ENCODE measurements around the gene WNT10A.

The WNT10A gene

DNA sequence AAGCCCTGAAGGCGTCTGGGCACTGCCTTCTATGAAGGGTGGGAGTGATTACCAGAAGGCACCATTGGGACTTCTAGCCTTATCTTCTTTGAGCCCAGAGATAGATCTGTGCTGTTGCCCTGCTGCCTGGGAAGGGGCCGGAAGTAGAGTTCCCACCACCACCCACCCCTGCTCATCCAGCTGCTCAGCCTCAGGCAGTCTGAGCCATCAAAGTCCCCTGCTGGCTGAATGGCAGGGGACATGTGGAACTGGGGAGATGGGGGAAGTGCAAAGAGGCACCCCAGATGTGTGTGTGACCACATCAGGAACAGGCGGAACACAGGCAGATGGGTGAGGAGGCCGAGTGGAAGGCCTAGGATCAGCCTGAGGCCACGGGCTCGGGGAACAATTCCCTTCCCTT lies 3.3 kb upstream of the WNT10A start:
- no peak for DNase-seq (ENCODE audit: low spot score)

DNA sequence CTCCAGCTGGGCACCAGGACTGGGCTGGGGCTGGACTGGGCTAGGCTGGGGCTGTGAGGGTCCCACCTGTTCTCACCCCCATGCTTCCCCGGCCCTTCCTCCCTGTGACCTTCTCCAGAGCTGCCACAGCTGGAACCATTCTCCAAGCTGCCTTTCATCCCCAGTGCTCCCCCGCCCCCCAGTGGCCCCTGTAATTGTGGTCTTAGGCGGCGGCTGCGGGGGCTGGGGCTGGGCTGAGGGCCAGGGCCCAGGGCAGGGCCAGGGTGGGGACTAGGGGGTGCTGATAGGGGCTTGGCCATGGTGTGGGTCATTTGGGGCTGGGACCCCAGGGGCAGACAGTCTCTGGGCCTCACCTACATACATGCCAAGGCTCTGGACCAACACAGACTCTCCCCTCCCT lies 2.8 kb upstream of the WNT10A start:
- DNase-seq (ENCODE audit: low spot score), result no peak

DNA sequence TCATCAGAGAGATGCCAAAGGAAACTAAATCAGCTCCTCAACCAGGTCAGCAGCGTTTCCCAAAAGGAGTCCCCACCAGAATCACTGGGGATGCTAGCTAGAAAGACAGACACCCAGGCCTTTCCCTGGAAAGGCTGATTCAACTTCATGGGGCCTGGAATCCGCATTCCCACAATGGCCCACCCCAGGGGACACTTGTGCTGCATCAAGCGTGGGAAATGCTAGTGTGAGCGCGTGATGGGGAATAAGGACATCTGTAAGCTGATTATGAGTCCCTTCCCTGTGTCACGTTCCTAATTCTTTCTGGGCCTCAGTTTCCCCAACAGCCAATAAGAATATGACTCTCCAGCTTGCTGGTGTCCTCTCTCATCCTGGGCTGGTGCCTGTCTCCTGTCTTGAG lies 2.2 kb upstream of the WNT10A start:
- no peak for DNase-seq (ENCODE audit: low spot score)

DNA sequence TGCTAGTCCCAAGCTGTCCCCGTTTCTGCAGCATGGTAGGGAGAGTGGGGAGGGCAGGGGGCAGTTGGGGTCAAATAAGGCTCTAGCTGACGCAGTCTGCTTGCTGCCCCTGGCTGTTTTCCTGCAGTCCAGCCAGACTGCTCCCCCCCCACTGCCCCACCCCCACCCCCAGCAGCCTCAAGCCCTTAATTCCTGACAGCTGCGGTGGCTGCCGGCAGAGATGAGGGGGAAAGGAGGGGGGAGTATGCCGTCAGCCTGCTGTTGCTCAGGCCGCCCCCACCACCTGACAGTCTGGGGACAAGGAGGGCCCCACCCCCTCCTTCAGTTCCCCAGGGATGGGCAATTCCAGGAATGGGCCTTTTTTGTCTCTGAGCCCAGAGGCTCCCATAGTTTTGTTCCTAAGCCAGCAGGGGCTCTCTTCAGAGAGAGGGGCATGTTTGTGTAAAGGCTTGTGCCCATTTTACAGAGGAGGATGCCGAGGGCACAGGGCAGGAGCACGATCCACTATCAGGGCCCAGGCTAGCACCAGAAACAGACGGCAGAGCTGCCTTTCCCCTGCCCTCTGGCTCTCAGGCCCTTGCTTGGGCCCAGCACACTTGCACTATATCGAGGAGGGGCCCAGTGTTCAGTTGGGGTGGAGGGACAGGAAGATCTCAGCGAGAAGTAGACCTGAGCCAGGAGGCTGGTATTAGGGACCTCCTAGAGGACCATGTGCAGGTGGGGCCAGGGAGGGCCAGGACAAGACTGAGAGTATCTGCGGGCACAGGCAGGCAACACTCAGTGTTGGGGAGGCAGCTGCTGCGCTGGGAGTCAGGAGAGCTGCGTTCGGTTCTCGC lies 1.5 kb upstream of the WNT10A start:
- no peak for DNase-seq (ENCODE audit: low spot score)

DNA sequence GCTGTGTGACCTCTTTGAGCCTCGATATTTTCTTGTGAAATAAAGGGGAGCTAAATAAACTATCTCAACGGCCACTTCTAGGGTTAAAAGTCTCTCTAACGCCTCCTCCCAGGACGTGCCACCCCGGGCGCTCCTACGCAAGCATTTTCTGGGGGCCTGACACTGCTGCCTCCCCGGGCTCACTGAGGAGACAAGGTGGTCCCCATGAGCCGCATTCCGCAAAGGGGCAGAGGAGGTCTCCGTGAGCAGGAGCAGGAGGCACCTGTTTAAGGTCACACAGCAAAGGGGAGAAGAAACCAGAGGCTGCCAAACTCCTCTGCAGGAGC lies 913 bp upstream of the WNT10A start:
- no peak for DNase-seq (ENCODE audit: low spot score)

DNA sequence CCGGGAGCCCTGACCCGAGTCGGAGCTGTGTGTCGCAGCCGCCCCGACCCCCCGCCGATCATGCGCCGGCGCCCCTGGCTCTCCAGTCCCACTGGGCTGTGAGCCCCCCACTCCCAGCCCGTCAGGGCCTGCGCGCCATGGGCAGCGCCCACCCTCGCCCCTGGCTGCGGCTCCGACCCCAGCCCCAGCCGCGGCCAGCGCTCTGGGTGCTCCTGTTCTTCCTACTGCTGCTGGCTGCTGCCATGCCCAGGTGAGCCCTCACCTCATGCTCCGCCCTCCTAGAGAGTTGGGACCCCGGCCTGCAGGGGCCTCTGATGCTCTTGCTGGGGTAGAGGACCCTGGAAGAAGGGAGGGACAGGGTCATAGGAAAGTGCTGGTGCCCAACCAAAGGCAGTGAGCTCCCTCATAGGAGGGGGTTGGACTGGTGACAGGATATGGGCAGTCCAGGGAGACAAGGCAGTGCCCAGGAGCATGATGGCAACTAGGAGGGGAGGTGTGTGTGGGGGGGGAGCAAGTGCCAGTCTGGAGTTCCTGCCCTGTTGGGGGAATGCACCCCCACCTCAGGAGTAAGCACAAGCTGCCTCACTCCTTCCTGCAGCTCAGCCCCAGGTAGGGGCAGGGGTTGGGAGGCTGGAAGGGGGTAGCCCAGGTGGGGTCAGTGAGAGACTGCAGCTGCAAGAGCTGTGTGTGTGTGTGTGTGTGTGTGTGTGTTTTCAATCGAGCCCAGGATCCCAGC lies 375 bp downstream of the WNT10A start:
- no peak for DNase-seq (ENCODE audit: low spot score)

DNA sequence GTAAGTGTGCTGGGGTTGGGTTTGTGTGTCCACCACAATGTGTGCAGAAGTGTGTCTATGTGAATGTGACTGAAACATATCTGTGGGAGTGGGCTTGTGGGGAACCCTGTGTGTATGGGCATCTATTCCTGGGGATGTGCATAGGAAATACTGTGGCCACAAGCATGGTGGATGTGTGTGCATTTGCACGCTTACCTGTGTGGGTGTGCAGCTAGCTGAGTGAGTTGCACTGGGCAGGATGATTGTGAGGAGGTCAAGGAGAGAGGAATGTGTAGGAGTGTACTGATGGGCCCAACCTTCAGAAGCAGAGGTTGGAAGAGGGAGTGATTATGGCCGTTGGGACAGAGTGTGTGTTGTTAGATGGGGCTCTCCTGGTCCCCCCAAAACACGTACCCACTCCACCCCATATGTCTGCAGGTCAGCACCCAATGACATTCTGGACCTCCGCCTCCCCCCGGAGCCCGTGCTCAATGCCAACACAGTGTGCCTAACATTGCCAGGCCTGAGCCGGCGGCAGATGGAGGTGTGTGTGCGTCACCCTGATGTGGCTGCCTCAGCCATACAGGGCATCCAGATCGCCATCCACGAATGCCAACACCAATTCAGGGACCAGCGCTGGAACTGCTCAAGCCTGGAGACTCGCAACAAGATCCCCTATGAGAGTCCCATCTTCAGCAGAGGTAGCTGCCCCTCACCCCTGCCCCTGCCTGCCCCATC lies 1.2 kb downstream of the WNT10A start:
- DNase-seq (ENCODE audit: low spot score), result no peak

DNA sequence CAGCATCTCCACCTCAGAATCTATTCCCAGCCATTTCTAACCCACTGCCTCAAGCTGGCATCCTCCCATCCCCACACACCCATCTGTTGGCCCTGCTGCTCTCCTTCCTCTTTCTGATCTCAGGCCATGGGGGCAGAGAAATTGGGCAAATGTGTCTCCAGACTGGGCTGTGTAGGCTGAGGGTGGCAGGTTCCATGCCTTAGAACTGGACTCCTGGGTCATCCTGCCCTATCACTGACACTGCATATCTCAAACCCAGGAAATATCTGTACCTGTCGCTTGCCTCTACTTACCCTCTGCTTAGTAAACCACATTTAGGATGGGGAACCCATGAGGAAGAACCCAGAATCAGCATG lies 1.8 kb downstream of the WNT10A start:
- no peak for DNase-seq (ENCODE audit: low spot score)

DNA sequence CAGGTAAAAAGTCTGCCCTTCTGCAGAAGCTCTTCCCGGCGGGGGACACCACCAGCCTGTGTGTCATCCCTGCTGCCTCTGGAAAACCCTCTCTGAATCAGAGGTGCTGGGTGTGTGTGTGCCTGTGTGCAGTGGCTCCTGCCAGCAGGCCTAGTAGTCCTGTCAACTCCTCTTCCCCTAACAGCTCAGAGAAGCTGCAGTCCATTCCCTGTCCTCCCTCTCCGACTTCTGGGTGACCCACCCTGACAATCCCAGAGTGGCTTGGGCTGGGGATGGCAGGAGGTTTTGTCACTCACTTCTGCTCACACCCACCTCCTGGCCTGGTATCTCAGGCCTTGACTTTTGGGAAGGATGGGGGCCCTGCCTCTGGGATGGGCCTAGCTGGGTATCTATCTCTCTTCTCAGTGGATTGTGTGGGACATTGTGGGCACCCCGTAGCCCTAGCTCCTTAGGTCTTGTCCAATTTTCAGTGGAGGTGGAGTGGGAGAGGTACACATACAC lies 2.3 kb downstream of the WNT10A start:
- DNase-seq (ENCODE audit: low spot score), result no peak

DNA sequence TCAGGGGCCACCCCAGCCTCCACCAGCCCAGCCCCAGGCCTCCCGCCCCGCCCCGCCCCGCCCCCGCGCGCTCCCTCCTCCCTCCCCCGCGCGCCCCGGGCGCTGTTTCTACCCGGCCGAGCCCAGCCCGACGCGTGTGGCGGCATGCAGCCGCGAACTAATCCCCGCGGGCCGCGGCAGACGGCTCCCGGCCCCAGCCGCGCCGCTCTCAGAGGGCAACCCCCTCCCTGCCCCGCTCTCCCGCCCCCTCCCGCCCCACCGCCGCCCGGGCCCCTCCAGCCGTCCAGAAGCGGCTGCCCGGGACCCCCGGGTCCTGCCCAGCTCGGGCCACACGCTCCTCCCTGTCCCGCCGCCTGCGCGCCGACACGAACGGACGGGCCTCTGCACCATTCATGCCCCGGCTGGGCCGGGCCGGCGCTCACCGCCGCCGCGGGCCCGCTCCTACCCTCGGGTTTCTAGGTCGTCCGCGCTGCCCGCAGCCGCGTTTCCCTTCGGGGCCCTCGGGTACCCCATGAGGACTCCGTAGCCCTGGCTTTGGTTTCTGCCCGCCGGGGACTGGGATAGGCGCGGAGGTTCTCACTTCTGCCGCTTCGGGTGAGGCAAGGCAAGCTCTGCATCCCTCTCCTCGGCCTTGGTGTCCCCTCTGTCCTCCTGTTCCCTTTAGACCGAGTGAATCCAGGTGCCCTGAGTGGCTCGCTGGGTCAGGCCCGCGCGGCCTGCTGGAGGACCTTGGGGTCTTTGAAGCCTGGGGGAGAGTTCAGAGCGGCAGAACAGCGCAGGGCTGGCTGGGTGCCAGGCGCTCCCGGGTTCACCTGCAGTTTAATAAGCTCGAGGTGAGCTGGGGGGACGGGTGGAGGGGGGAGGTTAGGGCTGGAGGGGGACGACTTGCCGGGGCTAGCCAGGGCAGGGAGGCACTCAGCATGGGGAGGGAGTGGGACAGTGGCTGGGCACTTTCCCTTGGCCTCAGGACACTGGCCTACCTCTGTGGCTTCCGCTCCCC lies 3.1 kb downstream of the WNT10A start:
- no peak for DNase-seq (ENCODE audit: low spot score)

DNA sequence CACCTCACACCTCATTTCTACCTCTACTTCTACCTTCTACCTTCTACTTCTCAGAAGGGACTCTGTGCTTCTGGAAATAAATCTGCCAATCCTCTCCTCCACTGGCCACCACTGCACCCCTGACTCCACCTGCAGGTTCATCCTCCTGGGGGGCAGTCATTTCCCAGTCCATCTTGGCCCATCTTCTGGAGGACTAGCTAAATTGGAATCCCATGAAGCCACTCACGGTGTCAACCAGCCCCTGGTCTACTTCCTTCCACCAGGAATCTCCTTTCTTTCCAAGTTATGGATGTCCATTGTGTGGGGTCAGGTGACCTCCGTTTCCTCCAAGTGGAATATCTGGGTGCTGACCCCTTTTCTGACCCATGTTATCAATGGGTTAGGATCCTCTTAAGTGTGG lies 3.9 kb downstream of the WNT10A start:
- no peak for DNase-seq (ENCODE audit: low spot score)

DNA sequence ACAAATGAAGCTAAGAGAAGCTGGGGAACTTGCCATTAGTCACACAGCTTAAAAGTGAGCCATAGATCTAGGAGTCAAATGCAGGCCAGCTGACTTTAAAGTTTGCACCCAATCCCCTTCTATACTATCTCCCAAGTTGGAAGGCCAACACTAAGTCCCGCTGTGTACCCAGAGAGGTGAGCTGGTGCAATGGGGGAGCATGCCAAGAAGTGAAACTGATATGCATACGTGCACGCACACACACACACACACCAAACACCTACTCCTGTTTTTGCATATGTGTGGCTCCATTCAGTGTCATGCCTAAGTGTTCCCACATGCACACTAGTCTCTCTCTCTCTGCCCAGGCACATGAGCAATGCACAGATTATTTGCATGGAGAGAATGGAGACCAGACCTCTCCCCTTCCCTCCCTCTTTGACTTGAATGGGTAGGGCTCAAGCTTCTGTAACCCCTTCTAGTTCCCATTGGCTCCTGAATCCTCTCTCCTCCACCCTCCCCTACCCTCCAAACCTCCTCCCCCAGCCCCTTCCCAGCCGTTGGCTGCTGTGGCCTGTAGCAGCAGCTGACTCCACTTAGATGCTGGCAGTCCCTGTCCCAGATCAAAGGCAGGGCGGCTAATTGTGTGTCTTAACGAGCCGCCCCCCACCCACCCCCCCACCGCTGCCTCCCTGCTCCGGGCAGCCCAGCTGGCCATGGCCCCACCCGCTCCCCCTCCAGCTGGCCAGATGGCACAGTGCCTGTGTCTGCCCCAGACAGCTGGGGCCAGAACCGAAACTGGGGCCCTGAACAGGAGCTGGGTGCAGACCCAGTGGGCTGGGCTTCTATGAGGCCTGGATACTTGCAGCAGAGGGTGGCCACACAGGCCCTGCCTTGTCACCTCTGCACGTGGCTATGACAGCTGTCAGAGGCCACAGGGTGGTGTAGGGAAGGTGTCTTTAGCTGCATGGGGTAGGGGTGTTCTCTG lies 5.6 kb downstream of the WNT10A start:
- DNase-seq (ENCODE audit: low spot score), result no peak

DNA sequence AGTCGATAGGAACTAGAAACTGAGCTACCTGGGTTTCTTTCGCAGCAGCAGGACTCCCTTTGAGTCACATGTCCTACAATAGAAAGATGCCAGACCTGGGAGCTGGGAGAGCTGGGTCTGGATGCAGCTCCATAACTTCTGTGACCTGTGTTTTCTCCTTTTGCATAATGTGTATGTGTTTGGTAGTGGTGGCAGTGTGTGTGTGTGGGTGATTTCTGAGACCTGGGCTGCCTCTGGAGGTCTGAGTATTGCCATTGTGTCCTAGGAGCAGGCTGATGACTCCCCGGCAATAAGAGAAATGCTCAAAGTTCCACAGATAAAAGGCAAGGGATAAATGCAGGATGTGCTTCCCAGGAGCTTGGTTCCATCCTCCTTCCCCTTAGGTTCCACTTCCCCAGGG lies 6.4 kb downstream of the WNT10A start:
- no peak for DNase-seq (ENCODE audit: low spot score)

DNA sequence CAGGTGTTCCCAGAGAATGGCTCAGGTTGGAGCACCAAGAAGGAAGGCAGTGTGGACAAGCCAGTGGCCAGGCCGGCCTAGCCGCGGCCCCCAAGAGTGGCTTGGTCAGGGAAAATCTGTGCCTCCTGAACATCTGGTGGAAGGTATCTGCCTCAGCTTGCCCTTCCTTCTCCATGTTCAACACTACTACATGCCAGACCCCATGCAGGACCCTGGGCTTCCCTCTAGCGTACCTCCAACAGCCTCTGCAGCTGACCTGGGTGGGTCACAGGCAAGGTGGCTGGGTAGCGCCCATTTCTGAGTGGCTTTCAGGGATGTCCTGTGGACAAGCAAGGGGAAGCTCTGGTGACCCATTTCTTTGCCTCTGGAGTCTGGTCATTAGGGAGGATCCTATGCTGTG lies 7.7 kb downstream of the WNT10A start:
- DNase-seq (ENCODE audit: low spot score), result no peak

DNA sequence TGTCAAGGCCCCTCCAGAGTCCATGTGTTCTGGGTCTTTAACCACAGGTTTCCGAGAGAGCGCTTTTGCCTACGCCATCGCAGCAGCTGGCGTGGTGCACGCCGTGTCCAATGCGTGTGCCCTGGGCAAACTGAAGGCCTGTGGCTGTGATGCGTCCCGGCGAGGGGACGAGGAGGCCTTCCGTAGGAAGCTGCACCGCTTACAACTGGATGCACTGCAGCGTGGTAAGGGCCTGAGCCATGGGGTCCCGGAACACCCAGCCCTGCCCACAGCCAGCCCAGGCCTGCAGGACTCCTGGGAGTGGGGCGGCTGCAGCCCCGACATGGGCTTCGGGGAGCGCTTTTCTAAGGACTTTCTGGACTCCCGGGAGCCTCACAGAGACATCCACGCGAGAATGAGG lies 9.3 kb downstream of the WNT10A start:
- no peak for DNase-seq (ENCODE audit: low spot score)

DNA sequence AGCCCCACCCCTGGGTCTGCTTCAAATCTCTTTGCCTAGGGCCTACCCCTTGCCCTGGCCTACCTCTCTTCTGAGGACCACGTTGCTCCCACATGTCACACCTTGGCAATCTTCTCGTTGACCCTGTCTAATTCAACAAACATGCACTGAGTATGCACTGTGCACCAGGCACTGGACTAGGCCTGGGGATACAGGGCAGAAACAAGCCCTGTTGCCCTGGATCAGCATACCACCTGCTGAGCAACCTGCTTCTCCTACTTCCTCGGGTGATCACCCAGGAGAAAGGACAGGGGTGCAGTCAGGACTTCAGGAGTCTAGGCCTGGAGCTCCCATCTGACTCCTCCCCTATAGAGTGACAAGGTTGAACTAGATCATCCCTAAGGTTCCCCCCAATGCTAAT lies 9.7 kb downstream of the WNT10A start:
- DNase-seq (ENCODE audit: low spot score), result no peak

DNA sequence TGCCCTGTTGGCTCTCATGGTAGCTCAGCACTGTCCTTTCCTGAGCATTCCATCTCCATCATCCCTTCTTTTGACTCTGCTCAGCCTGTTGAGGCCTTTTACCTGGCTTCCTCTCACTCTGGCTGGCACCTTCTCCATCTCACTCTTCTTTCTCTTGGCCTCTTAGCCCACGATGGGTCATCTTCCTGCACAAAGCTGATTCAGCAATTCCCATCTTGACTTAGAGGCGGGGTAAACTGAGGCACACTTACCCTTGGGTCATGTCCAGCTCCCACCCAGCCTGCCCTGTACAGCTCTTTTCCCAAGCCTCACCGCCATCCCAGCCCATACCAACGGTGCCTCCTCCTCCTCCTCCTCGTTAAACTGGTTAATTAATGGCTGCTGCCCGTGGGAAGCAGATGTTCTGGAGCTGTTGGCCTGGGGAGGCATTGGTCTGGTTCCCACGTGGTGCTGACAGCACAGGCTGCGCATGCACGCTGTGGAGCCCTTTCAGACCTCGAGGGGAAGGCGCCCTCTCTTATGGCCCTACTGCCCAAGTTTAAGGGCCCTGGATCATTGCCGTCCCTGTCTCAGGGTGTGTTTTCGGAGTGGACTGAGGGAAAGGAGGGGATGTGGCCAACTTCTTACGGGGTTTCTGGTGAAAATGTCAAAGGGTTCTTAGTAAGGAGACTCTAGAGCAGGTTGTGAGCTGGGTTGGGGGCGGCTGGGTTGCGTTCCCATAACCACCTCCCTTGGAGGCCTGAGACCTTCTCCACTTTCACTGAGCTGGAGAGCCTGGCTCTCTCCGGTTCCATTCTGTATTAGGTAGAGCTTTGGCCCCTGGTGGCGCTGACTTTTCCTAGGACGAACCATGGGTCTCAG lies 10.9 kb downstream of the WNT10A start:
- no peak for DNase-seq (ENCODE audit: low spot score)

DNA sequence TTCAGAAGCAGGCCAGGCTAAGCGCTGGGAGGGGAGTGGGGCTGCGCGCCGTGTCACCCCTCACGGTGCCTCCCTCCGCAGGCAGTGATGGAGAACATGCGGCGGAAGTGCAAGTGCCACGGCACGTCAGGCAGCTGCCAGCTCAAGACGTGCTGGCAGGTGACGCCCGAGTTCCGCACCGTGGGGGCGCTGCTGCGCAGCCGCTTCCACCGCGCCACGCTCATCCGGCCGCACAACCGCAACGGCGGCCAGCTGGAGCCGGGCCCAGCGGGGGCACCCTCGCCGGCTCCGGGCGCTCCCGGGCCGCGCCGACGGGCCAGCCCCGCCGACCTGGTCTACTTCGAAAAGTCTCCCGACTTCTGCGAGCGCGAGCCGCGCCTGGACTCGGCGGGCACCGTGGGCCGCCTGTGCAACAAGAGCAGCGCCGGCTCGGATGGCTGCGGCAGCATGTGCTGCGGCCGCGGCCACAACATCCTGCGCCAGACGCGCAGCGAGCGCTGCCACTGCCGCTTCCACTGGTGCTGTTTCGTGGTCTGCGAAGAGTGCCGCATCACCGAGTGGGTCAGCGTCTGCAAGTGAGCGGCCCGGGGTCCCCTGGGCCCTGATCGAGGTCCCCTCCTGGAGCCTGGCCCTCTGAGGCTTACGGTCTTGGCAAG lies 12.2 kb downstream of the WNT10A start:
- DNase-seq (ENCODE audit: low spot score), result peak; percentile 39
